Measurements from ENCODE around the gene KATNIP. TPM values are rescaled to one million over a fixed set of nuclear protein-coding genes. Genes with fewer than 3 reads are reported as not detected.

KATNIP gene
- total and polyA plus RNA-seq, 2 donors (not counting 1 experiment from before 2014, with no cell fraction given): 11.4 to 22.8 TPM

DNA sequence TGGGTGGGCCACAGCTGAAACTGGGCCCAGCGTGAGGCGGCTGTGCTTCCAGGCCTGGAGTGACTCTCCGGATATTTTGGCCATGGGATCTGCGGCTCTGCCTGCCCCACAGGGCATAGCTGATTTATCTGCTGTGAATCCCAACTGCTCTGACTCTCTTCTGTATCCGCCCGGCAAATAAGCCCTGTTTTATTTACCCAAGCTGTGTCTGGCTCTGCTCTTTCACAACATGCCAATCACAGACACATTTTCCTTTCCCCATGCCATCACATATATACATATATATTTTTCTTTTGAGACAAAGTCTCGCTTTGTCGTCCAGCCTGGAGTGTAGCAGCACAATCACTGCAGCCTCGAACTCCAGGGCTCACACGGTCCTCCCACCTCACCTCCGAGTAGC is 33.6 kb upstream of the KATNIP start:
- TF ChIP-seq, protein P1, sequence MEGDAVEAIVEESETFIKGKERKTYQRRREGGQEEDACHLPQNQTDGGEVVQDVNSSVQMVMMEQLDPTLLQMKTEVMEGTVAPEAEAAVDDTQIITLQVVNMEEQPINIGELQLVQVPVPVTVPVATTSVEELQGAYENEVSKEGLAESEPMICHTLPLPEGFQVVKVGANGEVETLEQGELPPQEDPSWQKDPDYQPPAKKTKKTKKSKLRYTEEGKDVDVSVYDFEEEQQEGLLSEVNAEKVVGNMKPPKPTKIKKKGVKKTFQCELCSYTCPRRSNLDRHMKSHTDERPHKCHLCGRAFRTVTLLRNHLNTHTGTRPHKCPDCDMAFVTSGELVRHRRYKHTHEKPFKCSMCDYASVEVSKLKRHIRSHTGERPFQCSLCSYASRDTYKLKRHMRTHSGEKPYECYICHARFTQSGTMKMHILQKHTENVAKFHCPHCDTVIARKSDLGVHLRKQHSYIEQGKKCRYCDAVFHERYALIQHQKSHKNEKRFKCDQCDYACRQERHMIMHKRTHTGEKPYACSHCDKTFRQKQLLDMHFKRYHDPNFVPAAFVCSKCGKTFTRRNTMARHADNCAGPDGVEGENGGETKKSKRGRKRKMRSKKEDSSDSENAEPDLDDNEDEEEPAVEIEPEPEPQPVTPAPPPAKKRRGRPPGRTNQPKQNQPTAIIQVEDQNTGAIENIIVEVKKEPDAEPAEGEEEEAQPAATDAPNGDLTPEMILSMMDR (conservative IDR thresholded peaks at IDR 0.05 in 1 of 2, IDR thresholded peaks at IDR 0.05 in 1 of 2; ENCODE audit: low read depth in 1 of 2, low read length in 2 of 2): no peak
- no peak for TF ChIP-seq EZH2 (IDR thresholded peaks at IDR 0.05; ENCODE audit: low read length, missing control alignments)
- Histone ChIP-seq H3K4me3 (replicated peaks in 1 of 4; ENCODE audit: control extremely low read depth in 1 of 4, insufficient read depth in 1 of 4, low read depth in 3 of 4, low read length in 4 of 4) (no peak overlapping the region), H3K27ac (ENCODE audit: insufficient read depth, low read length) (no peak overlapping the region), H3K9me3 (ENCODE audit: control insufficient read depth, insufficient read depth, low read depth, low read length) (no peaks in the 10 kb centered on the region), H3K79me2 (ENCODE audit: control insufficient read depth, insufficient read depth, low read length) (no peaks in the 10 kb centered on the region), H3K9ac (ENCODE audit: insufficient read depth, low read length) (no peak overlapping the region), H3K4me2 (ENCODE audit: extremely low read depth, insufficient read depth, low read length) (no peak overlapping the region), H3K27me3 (ENCODE audit: control insufficient read depth, insufficient read depth, low read length) (no peaks in the 10 kb centered on the region), H4K20me1 (ENCODE audit: control insufficient read depth, extremely low read depth, insufficient read depth, low read length) (no peaks in the 10 kb centered on the region), H3K4me1 (ENCODE audit: control insufficient read depth, extremely low read depth, insufficient read depth, low read length) (no peaks in the 10 kb centered on the region), H2AFZ (ENCODE audit: low read length) (no peak overlapping the region), H3K36me3 (ENCODE audit: control insufficient read depth, insufficient read depth, low read length) (peaks cover 12% of the 10 kb centered on the region)
- DNase-seq (ENCODE audit: low read depth in 2 of 2): no peak

DNA sequence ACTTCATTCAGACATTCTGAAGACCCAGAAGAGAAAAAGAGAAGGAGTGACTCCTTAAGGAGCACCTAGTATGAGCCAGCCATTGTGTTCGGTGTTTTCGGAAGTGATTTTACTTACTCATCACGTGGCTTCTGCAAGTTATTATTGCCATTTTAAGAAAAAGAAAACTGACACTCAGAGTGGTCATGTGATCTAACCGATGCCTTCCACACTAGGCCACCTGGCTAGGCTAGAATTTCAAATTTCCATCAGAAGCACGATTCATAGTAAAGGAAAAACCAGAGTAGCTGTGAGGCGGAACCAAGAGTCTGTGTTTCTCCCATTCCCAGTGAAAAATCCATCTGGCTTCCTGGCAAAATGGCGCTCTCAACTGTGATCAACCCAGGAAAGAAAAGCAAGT is 32.3 kb upstream of the KATNIP start:
- Histone ChIP-seq H3K4me1 (ENCODE audit: control insufficient read depth, extremely low read depth, insufficient read depth, low read length) (no peaks in the 10 kb centered on the region), H3K4me3 (replicated peaks in 1 of 4; ENCODE audit: control extremely low read depth in 1 of 4, insufficient read depth in 1 of 4, low read depth in 3 of 4, low read length in 4 of 4) (no peak overlapping the region), H3K79me2 (ENCODE audit: control insufficient read depth, insufficient read depth, low read length) (no peaks in the 10 kb centered on the region), H4K20me1 (ENCODE audit: control insufficient read depth, extremely low read depth, insufficient read depth, low read length) (no peaks in the 10 kb centered on the region), H3K36me3 (ENCODE audit: control insufficient read depth, insufficient read depth, low read length) (peaks cover 5% of the 10 kb centered on the region), H3K4me2 (ENCODE audit: extremely low read depth, insufficient read depth, low read length) (no peak overlapping the region), H3K27ac (ENCODE audit: insufficient read depth, low read length) (no peak overlapping the region), H3K9me3 (ENCODE audit: control insufficient read depth, insufficient read depth, low read depth, low read length) (no peaks in the 10 kb centered on the region), H2AFZ (ENCODE audit: low read length) (no peak overlapping the region), H3K27me3 (ENCODE audit: control insufficient read depth, insufficient read depth, low read length) (no peaks in the 10 kb centered on the region), H3K9ac (ENCODE audit: insufficient read depth, low read length) (no peak overlapping the region)
- no peak for TF ChIP-seq EZH2 (IDR thresholded peaks at IDR 0.05; ENCODE audit: low read length, missing control alignments)
- TF ChIP-seq, protein P1 (conservative IDR thresholded peaks at IDR 0.05 in 1 of 2, IDR thresholded peaks at IDR 0.05 in 1 of 2; ENCODE audit: low read depth in 1 of 2, low read length in 2 of 2): no peak
- no peak for DNase-seq (ENCODE audit: low read depth in 2 of 2)

DNA sequence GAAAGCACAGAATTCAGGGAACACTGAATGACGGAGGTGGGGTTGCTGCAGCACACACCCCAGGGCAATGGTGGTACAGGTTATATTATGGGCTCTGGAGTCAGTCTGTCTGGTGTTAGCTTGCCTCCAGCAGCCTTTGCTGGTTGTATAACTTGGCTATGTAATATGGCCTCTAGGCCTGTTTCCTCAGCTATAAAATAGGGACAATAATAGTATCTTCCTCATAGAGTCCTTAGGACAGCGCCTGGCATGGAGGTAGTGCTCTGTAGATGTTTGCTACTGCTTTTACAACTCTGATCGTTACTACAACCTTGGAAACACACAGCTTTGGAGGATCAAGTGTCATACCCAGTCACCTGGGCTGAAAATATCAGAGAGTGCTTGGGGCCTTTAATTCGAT is 31.7 kb upstream of the KATNIP start:
- H3K79me2 ChIP-seq (ENCODE audit: control insufficient read depth, insufficient read depth, low read length): no peaks in the 10 kb centered on the region
- no peaks in the 10 kb centered on the region for H3K9me3 ChIP-seq (ENCODE audit: control insufficient read depth, insufficient read depth, low read depth, low read length)
- no peak overlapping the region for H3K4me3 ChIP-seq (replicated peaks in 1 of 4; ENCODE audit: control extremely low read depth in 1 of 4, insufficient read depth in 1 of 4, low read depth in 3 of 4, low read length in 4 of 4)
- no peak for TF ChIP-seq EZH2 (IDR thresholded peaks at IDR 0.05; ENCODE audit: low read length, missing control alignments)
- TF ChIP-seq, protein P1 (conservative IDR thresholded peaks at IDR 0.05 in 1 of 2, IDR thresholded peaks at IDR 0.05 in 1 of 2; ENCODE audit: low read depth in 1 of 2, low read length in 2 of 2): no peak
- H3K27me3 ChIP-seq (ENCODE audit: control insufficient read depth, insufficient read depth, low read length): no peaks in the 10 kb centered on the region
- no peak for DNase-seq (ENCODE audit: low read depth in 2 of 2)
- H3K4me2 ChIP-seq (ENCODE audit: extremely low read depth, insufficient read depth, low read length): no peak overlapping the region
- no peaks in the 10 kb centered on the region for H3K4me1 ChIP-seq (ENCODE audit: control insufficient read depth, extremely low read depth, insufficient read depth, low read length)
- H3K9ac ChIP-seq (ENCODE audit: insufficient read depth, low read length): no peak overlapping the region
- H3K36me3 ChIP-seq (ENCODE audit: control insufficient read depth, insufficient read depth, low read length): peaks cover 5% of the 10 kb centered on the region
- no peaks in the 10 kb centered on the region for H4K20me1 ChIP-seq (ENCODE audit: control insufficient read depth, extremely low read depth, insufficient read depth, low read length)
- no peak overlapping the region for H2AFZ ChIP-seq (ENCODE audit: low read length)
- no peak overlapping the region for H3K27ac ChIP-seq (ENCODE audit: insufficient read depth, low read length)

Measured in fibroblast of lung (primary cell).